MM.1S (cell line): ENCODE results near the gene GYS1.

Experiments
- DNase-seq: peaks from one replicate; pipeline ENCODE4 v3.0.0-alpha.2; 2015
- H2AFZ ChIP-seq: fragments of 300-600 bp; sonication (generic); 2 replicates; pipeline ENCODE4 v1.6.0; 2016; ENCODE audit warnings: antibody characterized with exemption, low read length
- H3F3A ChIP-seq: fragments of 300-600 bp; sonication (generic); 2 replicates; pipeline ENCODE4 v1.6.1; 2016; ENCODE audit warnings: mild to moderate bottlenecking, antibody characterized with exemption, low read length, moderate library complexity, mixed read lengths; ENCODE audit not compliant: insufficient read depth
- H3K27ac ChIP-seq: fragments of 300-600 bp; sonication (generic); 2 replicates; pipeline ENCODE4 v1.5.1; 2016; ENCODE audit warnings: mild to moderate bottlenecking, low read length
- H3K27me3 ChIP-seq: fragments of 300-600 bp; sonication (generic); replicated peaks from 2 replicates; pipeline ENCODE4 v1.6.0; 2016; ENCODE audit warnings: low read length; ENCODE audit not compliant: insufficient read depth
- H3K36me3 ChIP-seq: fragments of 300-600 bp; sonication (generic); replicated peaks from 2 replicates; pipeline ENCODE4 v1.6.1; 2016; ENCODE audit warnings: mild to moderate bottlenecking, low read length, mixed read lengths; ENCODE audit not compliant: insufficient read depth
- H3K4me1 ChIP-seq: fragments of 300-600 bp; sonication (generic); 2 replicates; pipeline ENCODE4 v1.6.1; 2016; ENCODE audit warnings: low read length, mixed read lengths
- H3K4me2 ChIP-seq: fragments of 300-600 bp; sonication (generic); 2 replicates; pipeline ENCODE4 v1.6.0; 2016; ENCODE audit warnings: low read depth, low read length
- H3K4me3 ChIP-seq: fragments of 300-600 bp; sonication (generic); 2 replicates; pipeline ENCODE4 v1.5.1; 2016; ENCODE audit warnings: low read length, mixed read lengths
- H3K79me2 ChIP-seq: fragments of 300-600 bp; sonication (generic); 2 replicates; pipeline ENCODE4 v1.6.1; 2016; ENCODE audit warnings: mixed run types, low read length, mixed read lengths
- H3K9ac ChIP-seq: fragments of 300-600 bp; sonication (generic); 2 replicates; pipeline ENCODE4 v1.6.1; 2016; ENCODE audit warnings: low read length, mixed read lengths
- H3K9me2 ChIP-seq: fragments of 300-600 bp; sonication (generic); replicated peaks from 2 replicates; pipeline ENCODE4 v1.6.1; 2016; ENCODE audit warnings: mild to moderate bottlenecking, low read length, mixed read lengths; ENCODE audit not compliant: insufficient read depth
- H3K9me3 ChIP-seq: fragments of 300-600 bp; sonication (generic); replicated peaks from 2 replicates; pipeline ENCODE4 v1.6.1; 2016; ENCODE audit warnings: mild to moderate bottlenecking, low read length, mixed read lengths; ENCODE audit not compliant: insufficient read depth
- H4K20me1 ChIP-seq: fragments of 300-600 bp; sonication (generic); 2 replicates; pipeline ENCODE4 v1.6.1; 2016; ENCODE audit warnings: mild to moderate bottlenecking, low read length, moderate library complexity, mixed read lengths; ENCODE audit not compliant: insufficient read depth
- CTCF ChIP-seq: fragments of 300-600 bp; sonication (generic); IDR thresholded peaks from 2 replicates; pipeline ENCODE4 v1.5.1; 2016; ENCODE audit warnings: antibody characterized with exemption, low read length, mixed read lengths
- EZH2 ChIP-seq: fragments of 300-600 bp; sonication (generic); optimal IDR thresholded peaks from 2 replicates; pipeline ENCODE3; 2017; ENCODE audit warnings: low read depth, mild to moderate bottlenecking, antibody characterized with exemption, low read length, mixed read lengths
- EZH2phosphoT487 ChIP-seq: fragments of 300-600 bp; sonication (generic); IDR thresholded peaks from 2 replicates; pipeline ENCODE4 v1.6.1; 2018; ENCODE audit warnings: antibody characterized with exemption, low read length

The GYS1 gene

GRCh38 chr19:48925240-48925843 lies 67.8 kb downstream of the GYS1 start:
- Histone ChIP-seq H3K9me3 (no peaks in the 10 kb centered on the region), H4K20me1 (no peaks in the 10 kb centered on the region), H3K79me2 (no peaks in the 10 kb centered on the region), H3K4me1 (no peaks in the 10 kb centered on the region), H3K36me3 (no peaks in the 10 kb centered on the region), H3K4me2 (no peak overlapping the region), H3K9ac (no peak overlapping the region), H3K4me3 (no peak overlapping the region), H3F3A (no peaks in the 10 kb centered on the region; the same call in 1 of the 2 replicates), H3K27me3 (no peaks in the 10 kb centered on the region), H2AFZ (no peak overlapping the region), H3K9me2 (no peaks in the 10 kb centered on the region), H3K27ac (no peak overlapping the region)
- TF ChIP-seq EZH2phosphoT487 (no peak), CTCF (no peak), EZH2 (no peak)
- DNase-seq: no peak

GRCh38 chr19:48922548-48923490 lies 70.3 kb downstream of the GYS1 start:
- H3K27me3 ChIP-seq: no peaks in the 10 kb centered on the region
- no peaks in the 10 kb centered on the region for H3K9me2 ChIP-seq
- no peaks in the 10 kb centered on the region for H3K4me1 ChIP-seq
- no peak overlapping the region for H3K4me3 ChIP-seq
- H3K36me3 ChIP-seq: no peaks in the 10 kb centered on the region
- H3K4me2 ChIP-seq: no peak overlapping the region
- no peak for DNase-seq
- no peak overlapping the region for H3K9ac ChIP-seq
- H2AFZ ChIP-seq: no peak overlapping the region
- no peaks in the 10 kb centered on the region for H3K9me3 ChIP-seq
- no peaks in the 10 kb centered on the region; the same call in 1 of the 2 replicates for H3F3A ChIP-seq
- H3K79me2 ChIP-seq: no peaks in the 10 kb centered on the region
- TF ChIP-seq CTCF: no peak
- no peak for TF ChIP-seq EZH2
- TF ChIP-seq EZH2phosphoT487: no peak
- no peaks in the 10 kb centered on the region for H4K20me1 ChIP-seq
- H3K27ac ChIP-seq: no peak overlapping the region

- no peak overlapping the region for H3K4me2 ChIP-seq
- no peak for DNase-seq
- no peaks in the 10 kb centered on the region for H3K79me2 ChIP-seq
- no peak overlapping the region for H3K4me3 ChIP-seq
- H3K9ac ChIP-seq: no peak overlapping the region
- no peaks in the 10 kb centered on the region for H3K36me3 ChIP-seq
- H4K20me1 ChIP-seq: no peaks in the 10 kb centered on the region
- H2AFZ ChIP-seq: no peak overlapping the region
- H3K27ac ChIP-seq: no peak overlapping the region
- H3F3A ChIP-seq: no peaks in the 10 kb centered on the region; the same call in 1 of the 2 replicates
- TF ChIP-seq EZH2 (no peak), CTCF (no peak), EZH2phosphoT487 (no peak)
- H3K27me3 ChIP-seq: no peaks in the 10 kb centered on the region
- no peaks in the 10 kb centered on the region for H3K9me3 ChIP-seq
- no peaks in the 10 kb centered on the region for H3K9me2 ChIP-seq
- no peaks in the 10 kb centered on the region for H3K4me1 ChIP-seq
Observed at GRCh38 chr19:48921721-48922500, 71.2 kb downstream of the GYS1 start.
